Measurements from ENCODE around the gene ADGRD1. TPM values are rescaled to one million over a fixed set of nuclear protein-coding genes. Genes with fewer than 3 reads are reported as not detected.

The ADGRD1 gene
- total RNA-seq, 1 donor from 2014 or later, result 35.8 TPM

DNA sequence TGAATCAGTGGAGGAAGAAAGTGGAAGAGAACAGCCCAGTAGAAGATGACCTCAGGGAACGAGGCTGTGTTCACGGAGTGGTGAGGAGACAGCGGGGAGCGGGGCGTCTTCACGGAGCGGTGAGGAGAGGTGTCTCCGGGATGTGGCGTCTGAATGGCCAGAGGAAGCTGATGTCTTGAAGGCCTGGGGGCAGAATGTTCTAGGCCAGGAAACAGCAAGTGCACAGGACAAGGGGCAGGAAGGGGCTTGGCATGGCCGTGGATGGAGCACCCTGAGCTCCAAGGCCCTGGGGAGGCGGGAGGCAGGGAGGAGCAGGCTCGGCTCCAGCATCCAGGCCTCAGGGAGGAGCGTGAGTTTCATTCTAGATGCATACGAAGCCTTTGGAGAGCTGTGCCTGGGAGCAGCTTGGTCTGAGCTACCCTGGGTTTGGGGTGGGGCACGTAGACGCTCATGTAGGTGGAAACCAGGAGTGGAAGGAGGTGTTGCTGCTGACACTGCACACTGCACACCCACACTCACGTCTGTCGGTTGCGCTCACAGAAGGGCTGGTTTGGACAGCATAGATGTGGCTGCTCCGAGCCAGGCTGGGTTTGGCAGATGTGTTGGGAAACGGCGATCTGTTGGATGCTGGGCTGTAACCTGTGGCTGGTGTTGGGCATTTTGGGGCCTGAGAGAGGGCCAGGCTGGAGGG is 131.6 kb downstream of the ADGRD1 start:
- peak in 1 of 2 donors; percentile 60 for DNase-seq (ENCODE audit: extremely low spot score in 2 of 2)
- Histone ChIP-seq H3K27me3 (no peaks in the 10 kb centered on the region), H3K9me3 (no peaks in the 10 kb centered on the region), H3K4me1 (no peaks in the 10 kb centered on the region), H3K27ac (no peak overlapping the region), H3K36me3 (peaks cover 0 to 5% of the 10 kb centered on the region in 2 donors), H3K4me3 (no peak overlapping the region)
- intact Hi-C loops (cut with DNase I), result no loop called here
- TF ChIP-seq, protein P1, sequence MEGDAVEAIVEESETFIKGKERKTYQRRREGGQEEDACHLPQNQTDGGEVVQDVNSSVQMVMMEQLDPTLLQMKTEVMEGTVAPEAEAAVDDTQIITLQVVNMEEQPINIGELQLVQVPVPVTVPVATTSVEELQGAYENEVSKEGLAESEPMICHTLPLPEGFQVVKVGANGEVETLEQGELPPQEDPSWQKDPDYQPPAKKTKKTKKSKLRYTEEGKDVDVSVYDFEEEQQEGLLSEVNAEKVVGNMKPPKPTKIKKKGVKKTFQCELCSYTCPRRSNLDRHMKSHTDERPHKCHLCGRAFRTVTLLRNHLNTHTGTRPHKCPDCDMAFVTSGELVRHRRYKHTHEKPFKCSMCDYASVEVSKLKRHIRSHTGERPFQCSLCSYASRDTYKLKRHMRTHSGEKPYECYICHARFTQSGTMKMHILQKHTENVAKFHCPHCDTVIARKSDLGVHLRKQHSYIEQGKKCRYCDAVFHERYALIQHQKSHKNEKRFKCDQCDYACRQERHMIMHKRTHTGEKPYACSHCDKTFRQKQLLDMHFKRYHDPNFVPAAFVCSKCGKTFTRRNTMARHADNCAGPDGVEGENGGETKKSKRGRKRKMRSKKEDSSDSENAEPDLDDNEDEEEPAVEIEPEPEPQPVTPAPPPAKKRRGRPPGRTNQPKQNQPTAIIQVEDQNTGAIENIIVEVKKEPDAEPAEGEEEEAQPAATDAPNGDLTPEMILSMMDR (IDR thresholded peaks at IDR 0.05), result no peak
- no peak for TF ChIP-seq POLR2A (IDR thresholded peaks at IDR 0.05)
- TF ChIP-seq POLR2AphosphoS5 (IDR thresholded peaks at IDR 0.05; ENCODE audit: insufficient read depth in 1 of 2, low read depth in 1 of 2), result no peak

DNA sequence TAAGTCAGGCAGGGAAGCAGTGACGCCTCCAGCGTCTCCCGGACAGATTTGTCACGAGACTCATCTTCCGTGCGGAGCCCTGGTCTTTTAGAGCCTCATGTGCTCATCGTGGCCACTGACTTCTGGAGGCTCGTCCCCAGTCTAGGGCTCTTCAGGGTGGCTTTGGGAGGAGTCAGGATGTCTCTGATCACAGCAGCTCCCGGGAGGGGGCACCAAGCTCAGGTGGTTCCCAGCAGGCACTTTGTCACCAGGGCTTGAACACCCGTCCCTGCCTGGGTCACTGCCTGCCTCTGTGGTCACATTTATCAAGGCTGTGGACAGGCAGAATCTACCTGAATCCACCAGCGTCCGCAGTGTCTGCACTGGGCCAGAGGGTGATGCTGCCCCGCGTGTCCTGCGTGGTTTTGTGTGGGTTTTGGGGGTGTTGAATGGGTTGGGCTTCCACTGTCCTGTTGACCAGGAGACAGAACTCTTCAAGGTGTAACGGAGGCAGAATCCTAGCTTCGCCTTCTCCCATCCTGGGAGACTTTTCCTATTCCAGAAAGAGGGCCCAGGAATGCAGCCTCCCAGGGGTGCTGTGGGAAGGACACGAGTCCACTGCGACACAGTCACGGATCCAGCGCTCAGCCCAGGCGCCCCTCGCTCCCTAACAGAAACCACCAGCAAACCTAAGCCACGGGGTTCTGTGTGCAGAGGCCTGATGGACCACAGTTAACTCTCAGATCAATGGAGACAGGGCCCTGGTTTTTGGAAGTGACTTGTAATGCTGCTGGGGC is 132.3 kb downstream of the ADGRD1 start:
- peak in 1 of 2 donors; percentile 62 for DNase-seq (ENCODE audit: extremely low spot score in 2 of 2)
- Histone ChIP-seq H3K4me1 (no peaks in the 10 kb centered on the region), H3K27ac (no peak overlapping the region), H3K4me3 (no peak overlapping the region), H3K36me3 (peaks cover 0 to 5% of the 10 kb centered on the region in 2 donors), H3K27me3 (no peaks in the 10 kb centered on the region), H3K9me3 (no peaks in the 10 kb centered on the region)
- no peak for TF ChIP-seq POLR2A (IDR thresholded peaks at IDR 0.05)
- TF ChIP-seq POLR2AphosphoS5 (IDR thresholded peaks at IDR 0.05; ENCODE audit: insufficient read depth in 1 of 2, low read depth in 1 of 2), result no peak
- TF ChIP-seq, protein P1 (IDR thresholded peaks at IDR 0.05), result no peak
- intact Hi-C loops (cut with DNase I), result no loop called here

DNA sequence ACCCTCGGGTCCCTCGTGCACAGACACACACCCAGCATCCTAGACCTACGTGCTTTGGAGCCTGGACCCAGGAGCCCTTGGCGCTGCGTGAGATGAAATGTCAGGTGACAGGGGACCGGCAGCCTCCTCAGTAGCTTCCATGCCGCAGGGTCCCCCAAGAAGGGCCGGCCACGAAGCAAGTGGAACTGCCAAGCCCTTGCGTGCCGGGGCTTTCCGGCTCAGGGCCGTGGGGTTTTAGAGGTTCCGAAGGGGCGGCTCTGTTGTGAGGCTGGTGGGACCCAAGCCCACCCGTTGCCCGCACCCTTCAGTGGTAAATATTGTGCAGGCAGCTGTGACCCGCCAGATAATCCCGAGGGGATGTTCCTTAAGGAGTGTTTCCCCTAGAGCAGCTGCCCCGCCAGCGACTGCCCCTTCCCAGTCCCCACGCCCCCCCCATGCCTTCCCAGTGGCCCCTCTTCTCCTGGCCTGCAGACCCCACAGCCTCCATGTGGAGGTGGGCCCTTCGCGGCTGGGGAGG is 133.7 kb downstream of the ADGRD1 start:
- Histone ChIP-seq H3K4me3 (no peak overlapping the region), H3K9me3 (no peaks in the 10 kb centered on the region), H3K4me1 (no peaks in the 10 kb centered on the region), H3K27ac (no peak overlapping the region), H3K27me3 (no peaks in the 10 kb centered on the region), H3K36me3 (peaks cover 0 to 5% of the 10 kb centered on the region in 2 donors)
- peak in 1 of 2 donors; percentile 70 for DNase-seq (ENCODE audit: extremely low spot score in 2 of 2)
- intact Hi-C loops (cut with DNase I), result no loop called here
- TF ChIP-seq POLR2AphosphoS5 (IDR thresholded peaks at IDR 0.05; ENCODE audit: insufficient read depth in 1 of 2, low read depth in 1 of 2), result no peak
- no peak for TF ChIP-seq POLR2A (IDR thresholded peaks at IDR 0.05)
- TF ChIP-seq, protein P1 (IDR thresholded peaks at IDR 0.05), result no peak

DNA sequence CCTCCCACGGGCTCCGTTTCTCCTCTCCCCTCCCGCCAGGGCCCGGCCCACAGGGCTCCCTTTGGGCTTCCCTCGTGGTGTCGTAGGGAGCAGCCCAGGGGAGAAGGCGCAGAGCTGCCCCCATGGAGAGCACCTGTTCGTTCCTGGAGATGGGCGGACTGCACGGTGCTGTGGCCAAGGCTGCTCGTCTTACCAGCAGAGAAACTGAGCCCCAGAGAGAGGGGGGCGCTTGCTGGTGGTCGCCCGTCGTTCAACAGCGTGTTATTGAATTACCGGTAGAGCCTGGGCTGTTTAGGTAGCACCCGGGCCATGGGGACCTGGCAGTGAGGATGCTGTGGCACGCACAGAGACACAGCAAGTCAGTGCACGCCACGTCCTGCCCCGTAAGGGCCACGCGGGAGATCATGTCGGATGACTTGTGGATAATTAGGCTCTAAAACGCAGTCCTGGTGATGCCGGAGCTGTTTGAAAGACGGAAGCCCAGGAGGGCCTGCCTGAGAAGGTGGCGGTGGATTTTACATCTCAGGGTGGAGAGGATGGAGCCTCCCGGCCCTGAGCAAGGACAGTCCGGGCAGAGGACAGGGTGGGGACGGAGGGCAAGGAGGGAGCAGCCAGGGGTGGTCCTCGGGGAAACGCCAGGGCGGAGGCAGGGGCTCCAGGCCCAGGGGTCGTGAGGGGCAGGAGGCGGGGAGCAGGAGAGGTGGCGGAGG is 134.4 kb downstream of the ADGRD1 start:
- Histone ChIP-seq H3K4me1 (peaks cover 3% of the 10 kb centered on the region), H3K27me3 (no peaks in the 10 kb centered on the region), H3K27ac (no peak overlapping the region), H3K4me3 (no peak overlapping the region), H3K9me3 (no peaks in the 10 kb centered on the region), H3K36me3 (peaks cover 0 to 5% of the 10 kb centered on the region in 2 donors)
- DNase-seq (ENCODE audit: extremely low spot score in 2 of 2), result peak in 1 of 2 donors; percentile 65
- TF ChIP-seq, protein P1 (IDR thresholded peaks at IDR 0.05), result no peak
- TF ChIP-seq POLR2A (IDR thresholded peaks at IDR 0.05) (no peak), POLR2AphosphoS5 (IDR thresholded peaks at IDR 0.05; ENCODE audit: insufficient read depth in 1 of 2, low read depth in 1 of 2) (no peak)
- intact Hi-C loops (cut with DNase I), result no loop called here

All from vagina (tissue), 2 donors.